Measurements from ENCODE around the gene SPEF1.
"Not testable (repeated sequence)": the region's sequence is repeated elsewhere in the genome, so short reads cannot be mapped to it uniquely, and the experiment has no call there.

The SPEF1 gene

GRCh38 chr20:3804781-3805180, 23.5 kb upstream of the SPEF1 start:
- DNase-seq: no peak

DNA sequence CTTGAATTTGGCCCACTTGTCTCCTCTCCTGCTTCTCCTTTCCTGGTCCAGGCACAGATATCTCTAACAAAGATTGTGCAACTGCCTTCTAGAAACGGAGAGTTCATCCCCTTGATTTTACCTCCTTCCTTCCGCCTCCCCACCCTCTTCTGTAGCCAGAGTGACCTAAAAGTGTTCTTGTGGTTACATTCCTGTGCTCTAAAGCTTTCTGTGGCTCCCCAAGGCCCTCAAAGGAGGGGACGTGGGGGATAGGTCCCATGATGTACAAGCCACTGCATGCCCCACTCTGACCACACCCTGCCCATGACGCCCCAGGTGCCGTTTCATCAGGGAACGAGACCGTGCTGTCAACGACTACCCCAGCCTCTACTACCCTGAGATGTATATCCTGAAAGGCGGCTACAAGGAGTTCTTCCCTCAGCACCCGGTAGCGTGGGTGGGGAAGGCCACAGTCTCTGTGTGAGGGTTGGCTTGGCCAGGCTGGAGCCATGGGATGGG, 23.1 kb upstream of the SPEF1 start:
- DNase-seq: no peak

DNA sequence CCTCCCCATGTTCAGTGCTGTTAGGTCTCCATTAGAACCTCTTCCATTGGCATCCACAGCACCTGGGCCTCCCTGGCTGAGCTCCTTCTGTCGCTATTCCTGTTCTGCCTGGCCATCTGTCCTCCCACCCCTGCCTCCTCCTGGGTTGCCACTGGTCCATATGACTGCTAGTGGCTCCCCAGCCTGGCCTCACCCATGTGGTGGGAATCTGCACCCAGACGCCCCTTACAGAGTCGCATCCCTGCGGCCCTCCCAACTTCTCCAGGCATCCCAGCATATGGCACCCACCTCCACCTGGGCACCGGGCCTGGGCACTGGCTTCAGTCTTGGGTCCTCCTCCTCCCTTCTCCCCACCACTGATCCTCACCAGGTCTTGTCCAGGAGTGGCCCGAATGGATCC, 22.6 kb upstream of the SPEF1 start:
- DNase-seq: no peak

- no peak for DNase-seq
These were observed 22.0 kb upstream of the SPEF1 start for GRCh38 chr20:3803289-3803688.

GRCh38 chr20:3802524-3803239, 21.4 kb upstream of the SPEF1 start:
- DNase-seq: no peak

DNA sequence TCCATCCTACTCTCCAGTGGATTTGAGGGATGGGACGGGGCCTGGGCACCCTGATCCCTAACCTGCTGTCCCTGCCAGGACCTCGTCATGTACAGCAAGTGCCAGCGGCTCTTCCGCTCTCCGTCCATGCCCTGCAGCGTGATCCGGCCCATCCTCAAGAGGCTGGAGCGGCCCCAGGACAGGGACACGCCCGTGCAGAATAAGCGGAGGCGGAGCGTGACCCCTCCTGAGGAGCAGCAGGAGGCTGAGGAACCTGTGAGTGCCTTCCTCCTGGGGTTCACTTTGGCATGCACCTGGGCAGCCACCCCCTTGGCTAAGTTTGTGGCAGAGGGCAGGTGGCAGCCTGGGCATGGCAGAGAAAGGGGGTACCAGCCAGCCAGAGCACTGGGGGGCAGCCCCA, 20.6 kb upstream of the SPEF1 start:
- no peak for DNase-seq

DNA sequence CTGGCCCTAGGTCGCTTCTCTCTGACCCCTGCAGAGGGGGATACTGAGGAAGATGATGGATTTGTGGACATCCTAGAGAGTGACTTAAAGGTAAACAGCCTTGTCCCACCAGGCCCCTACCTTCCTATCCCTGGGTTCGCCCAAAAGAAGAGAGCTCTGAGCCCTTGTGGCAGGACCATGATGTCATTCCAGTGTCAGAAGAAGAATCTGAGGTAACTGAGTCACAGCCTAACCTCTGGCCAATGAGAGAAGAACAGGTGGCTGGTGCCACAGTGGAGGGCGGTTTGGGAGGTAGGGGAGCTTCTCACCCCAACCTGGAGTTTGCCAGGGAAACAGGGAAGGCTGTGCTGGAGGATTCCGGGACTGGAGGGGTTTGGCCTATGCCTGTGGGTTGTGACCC, 20.1 kb upstream of the SPEF1 start:
- DNase-seq: no peak

- no peak for DNase-seq
These were observed 19.6 kb upstream of the SPEF1 start for GRCh38 chr20:3800878-3801260.

- DNase-seq: peak; percentile 37
These were observed 19.1 kb upstream of the SPEF1 start for GRCh38 chr20:3800256-3800877.

GRCh38 chr20:3798908-3799248, 17.6 kb upstream of the SPEF1 start:
- no peak for DNase-seq

- DNase-seq: no peak
These were observed 17.1 kb upstream of the SPEF1 start for GRCh38 chr20:3798373-3798768.

DNA sequence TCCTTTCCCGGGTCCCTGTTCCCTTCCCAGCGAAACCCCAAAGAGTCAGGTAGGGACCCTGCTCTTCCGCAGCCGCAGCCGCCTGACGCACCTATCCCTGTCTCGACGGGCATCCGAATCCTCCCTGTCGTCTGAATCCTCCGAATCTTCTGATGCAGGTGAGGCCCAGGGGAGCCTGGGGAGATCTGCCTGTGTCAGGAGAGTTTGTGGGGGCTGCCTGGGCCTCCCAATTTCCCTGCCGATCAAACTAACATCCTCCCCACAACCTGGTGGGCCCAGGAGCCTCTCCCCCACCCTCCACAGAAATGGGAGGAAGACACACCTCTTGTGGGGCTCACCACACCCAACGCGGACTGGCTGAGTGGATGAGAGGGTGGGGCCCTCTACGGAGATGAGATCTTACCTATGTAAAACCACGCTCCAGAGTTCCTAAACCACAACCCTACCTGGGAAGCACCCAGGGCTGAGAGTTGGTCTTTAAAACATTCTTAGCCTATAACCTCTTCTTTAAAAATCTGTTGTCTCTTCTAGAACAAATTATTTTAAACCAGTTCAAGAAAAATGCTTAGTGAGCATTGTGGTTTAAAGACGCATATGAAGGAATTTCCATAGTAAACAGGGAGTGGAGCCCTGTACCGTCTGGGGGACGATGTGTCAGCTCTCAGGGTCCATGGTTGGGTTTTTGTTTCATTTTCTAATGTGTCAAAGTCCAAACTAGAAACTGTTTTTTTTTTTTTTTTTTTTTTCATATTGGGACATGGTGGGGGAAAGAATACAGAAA, 16.5 kb upstream of the SPEF1 start:
- peak; percentile 72 for DNase-seq

DNA sequence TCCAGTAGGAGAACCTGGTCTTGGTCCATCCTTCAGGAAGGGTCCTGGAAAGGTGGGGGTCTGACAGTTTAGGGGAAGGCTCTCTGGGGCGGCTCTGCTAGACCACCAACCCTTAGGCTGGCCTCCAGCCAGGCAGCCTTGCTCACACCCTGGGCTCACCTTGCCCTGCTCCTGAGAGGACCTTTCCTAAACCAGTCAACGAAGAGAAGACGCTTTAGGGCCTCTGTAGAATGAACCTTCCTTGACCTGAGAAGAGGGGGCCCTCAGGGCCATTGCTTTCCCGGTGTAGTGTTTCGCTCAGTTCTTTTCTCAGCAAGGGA, 15.9 kb upstream of the SPEF1 start:
- DNase-seq: no peak

DNA sequence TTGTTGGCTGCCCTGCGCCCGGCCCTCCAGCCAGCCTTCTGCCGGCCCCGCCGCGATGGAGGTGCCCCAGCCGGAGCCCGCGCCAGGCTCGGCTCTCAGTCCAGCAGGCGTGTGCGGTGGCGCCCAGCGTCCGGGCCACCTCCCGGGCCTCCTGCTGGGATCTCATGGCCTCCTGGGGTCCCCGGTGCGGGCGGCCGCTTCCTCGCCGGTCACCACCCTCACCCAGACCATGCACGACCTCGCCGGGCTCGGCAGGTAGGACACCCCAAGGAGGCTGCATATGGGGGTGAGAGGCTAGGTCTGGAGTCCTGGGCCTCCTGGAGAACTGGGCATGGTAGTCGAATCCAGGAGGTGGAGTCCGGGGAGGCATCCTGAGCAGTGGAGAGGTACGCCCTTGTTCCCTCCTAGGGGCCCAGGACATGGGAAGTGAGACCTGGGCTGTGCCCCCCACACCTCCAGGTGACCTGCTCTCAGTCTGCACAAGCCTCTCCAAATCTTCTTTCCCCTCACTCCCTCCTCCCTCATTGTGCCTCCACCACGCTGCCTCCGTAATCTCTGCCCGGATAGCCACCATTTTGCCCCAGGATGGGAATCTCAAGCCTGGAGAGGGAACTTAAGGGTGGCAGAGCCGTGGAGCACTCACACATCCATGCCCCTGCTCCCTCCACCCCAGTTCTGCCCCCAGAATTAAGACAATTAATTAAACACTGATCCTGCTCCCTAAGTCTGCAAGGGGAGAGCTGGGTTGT, 15.4 kb upstream of the SPEF1 start:
- no peak for DNase-seq

GRCh38 chr20:3795511-3796468, 14.5 kb upstream of the SPEF1 start, which contains the start of gene CDC25B:
TSS of gene CDC25B (plus strand) at chr20:3796310. CDS start at chr20:3796532, 222 bp downstream.
- DNase-seq: peak; percentile 95

DNA sequence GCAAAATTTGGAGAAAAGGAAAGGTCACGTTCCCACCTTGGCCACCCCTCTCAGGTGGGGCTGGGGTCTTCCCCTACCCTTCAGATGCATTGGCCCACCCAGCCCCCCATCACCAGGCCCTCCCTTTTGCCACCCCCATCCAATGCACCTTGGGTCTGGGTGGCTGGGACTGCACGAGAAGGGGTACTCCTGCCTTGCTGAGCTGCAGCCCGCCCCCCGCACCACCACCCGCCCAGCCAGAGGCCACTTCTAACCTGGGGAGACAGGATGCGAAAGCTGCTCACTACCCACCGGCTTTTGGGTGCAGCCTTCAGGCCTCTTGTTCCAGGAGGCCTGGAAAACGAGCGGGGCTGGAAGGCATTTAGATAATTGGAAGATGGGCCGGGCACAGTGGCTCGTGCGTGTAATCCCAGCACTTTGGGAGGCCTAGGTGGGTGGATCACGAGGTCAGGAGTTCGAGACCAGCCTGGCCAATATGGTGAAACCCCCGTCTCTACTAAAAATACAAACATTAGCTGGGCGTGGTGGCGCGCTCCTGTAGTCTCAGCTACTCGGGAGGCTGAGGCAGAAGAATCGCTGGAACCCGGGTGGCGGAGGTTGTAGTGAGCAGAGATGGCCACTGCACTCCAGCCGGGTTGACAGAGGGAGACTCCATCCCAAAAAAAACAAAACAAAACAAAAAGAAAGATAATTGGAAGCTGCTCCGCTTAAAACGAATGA, 13.6 kb upstream of the SPEF1 start:
- DNase-seq: no peak

DNA sequence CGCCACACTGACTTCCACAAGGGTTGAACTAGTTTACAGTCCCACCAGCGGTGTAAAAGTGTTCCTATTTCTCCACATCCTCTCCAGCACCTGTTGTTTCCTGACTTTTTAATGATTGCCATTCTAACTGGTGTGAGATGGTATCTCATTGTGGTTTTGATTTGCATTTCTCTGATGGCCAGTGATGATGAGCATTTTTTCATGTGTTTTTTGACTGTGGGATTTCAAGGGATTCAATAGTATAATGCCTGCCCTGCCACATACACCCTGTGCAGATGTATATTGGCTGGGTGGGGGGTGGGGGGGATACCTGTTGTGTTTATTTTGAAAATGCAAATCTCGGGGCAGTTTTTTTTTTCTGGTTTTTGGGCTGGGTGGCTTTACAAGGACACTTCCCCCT, 12.9 kb upstream of the SPEF1 start:
- DNase-seq: not testable (repeated sequence)

- DNase-seq: not testable (repeated sequence)
These were observed 8.0 kb upstream of the SPEF1 start for GRCh38 chr20:3789201-3789600.

GRCh38 chr20:3788685-3789155, 7.5 kb upstream of the SPEF1 start:
- peak; percentile 50 for DNase-seq

- DNase-seq: no peak
These were observed 6.2 kb upstream of the SPEF1 start for GRCh38 chr20:3787324-3788014.
